Activated T-cell treated with anti-CD3 and anti-CD28 coated beads, Interleukin-2, amount 50 U/mL, for 4 hours (primary cell): Measurements from ENCODE around the gene RAD50. TPM values are rescaled to one million over a fixed set of nuclear protein-coding genes. Genes with fewer than 3 reads are reported as not detected.
"Not testable (repeated sequence)": the region's sequence is repeated elsewhere in the genome, so short reads cannot be mapped to it uniquely, and the experiment has no call there.

ENCODE experiments used
- ATAC-seq, 2 donors: fragments of 200-7000 bp; cut with Tn5 transposase; one replicate each; pipeline ENCODE4 v1.10.0; 2021
- DNase-seq: peaks from one replicate; pipeline ENCODE4 v3.0.0-alpha.2; 2020
- H3K27me3 Mint-ChIP-seq: one replicate; pipeline ENCODE4 v1.8.0; 2021; ENCODE audit warnings: low read depth, mixed read lengths
- H3K36me3 Mint-ChIP-seq: one replicate; pipeline ENCODE4 v1.8.0; 2022; ENCODE audit warnings: mixed read lengths; ENCODE audit not compliant: insufficient read depth
- H3K4me1 Mint-ChIP-seq: one replicate; pipeline ENCODE4 v1.8.0; 2021; ENCODE audit warnings: low read depth, mixed read lengths
- H3K4me3 Mint-ChIP-seq: one replicate; pipeline ENCODE4 v1.8.0; 2021; ENCODE audit warnings: mild to moderate bottlenecking, moderate library complexity, mixed read lengths
- H3K9me3 Mint-ChIP-seq: one replicate; pipeline ENCODE4 v1.8.0; 2021; ENCODE audit warnings: mixed read lengths
- total RNA-seq, 3 donors: library from RNA; stranded (reverse); gene quantifications; one replicate each; pipeline ENCODE4 v1.2.1, GENCODE V29; 2021

RAD50 gene
- total RNA-seq, 3 donors from 2014 or later, result 42.7 to 46.8 (median 43.6) TPM

- not testable (repeated sequence) for H3K27me3 Mint-ChIP-seq, H3K4me3 Mint-ChIP-seq, H3K36me3 Mint-ChIP-seq, DNase-seq, H3K9me3 Mint-ChIP-seq, ATAC-seq
- H3K4me1 Mint-ChIP-seq, result peaks cover 23% of the 10 kb centered on the region
Observed at GRCh38 chr5:132691755-132692631, 135.2 kb downstream of the RAD50 start.

DNA sequence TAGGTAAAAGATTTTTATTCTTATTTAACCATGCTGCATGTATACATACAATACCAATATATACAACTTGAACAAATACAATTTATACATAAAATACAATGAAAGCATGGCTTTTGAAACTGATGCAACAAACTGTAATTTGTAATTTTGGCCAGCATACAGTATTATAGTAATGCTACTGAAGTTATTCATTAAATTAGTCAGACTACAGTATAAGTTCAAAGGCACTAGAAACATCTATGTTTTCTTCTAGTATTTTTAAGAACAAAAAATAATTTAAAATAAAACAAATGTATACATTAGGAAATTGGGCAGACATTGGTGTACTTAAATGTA lies 135.8 kb downstream of the RAD50 start:
- peaks cover 23% of the 10 kb centered on the region for H3K4me1 Mint-ChIP-seq
- H3K9me3 Mint-ChIP-seq, result no peaks in the 10 kb centered on the region
- ATAC-seq, result no peak
- H3K4me3 Mint-ChIP-seq, result no peak overlapping the region
- peaks cover 5% of the 10 kb centered on the region for H3K36me3 Mint-ChIP-seq
- no peak for DNase-seq
- no peaks in the 10 kb centered on the region for H3K27me3 Mint-ChIP-seq

Other genes starting within 250 kb of the RAD50 start
- gene SLC22A5, start 187.3 kb upstream of the RAD50 start, total RNA-seq, result 1 to 10 TPM; 4.4 to 6.3 (median 5.7) TPM
- gene IRF1, start 66.2 kb upstream of the RAD50 start, total RNA-seq, result 100 to 1,000 TPM; 342 to 390 (median 377) TPM
- gene IL5, start 13.5 kb upstream of the RAD50 start, total RNA-seq, result 10 to 100 TPM in 2 of 3 donors, 1 to 10 TPM in 1; 3.6 to 24.1 (median 17.5) TPM
- 10 to 100 TPM; 12.5 to 56.8 (median 26.9) TPM for gene IL13, start 101.2 kb downstream of the RAD50 start, total RNA-seq
- gene IL4, start 117.0 kb downstream of the RAD50 start, total RNA-seq, result 10 to 100 TPM; 17.9 to 45.9 (median 18.5) TPM
- 10 to 100 TPM in 2 of 3 donors, 1 to 10 TPM in 1; 9.4 to 12.9 (median 10.3) TPM for gene KIF3A, start 180.6 kb downstream of the RAD50 start, total RNA-seq
- 1 to 10 TPM; 5.2 to 7.7 (median 7.4) TPM for gene CCNI2, start 190.4 kb downstream of the RAD50 start, total RNA-seq
- gene SEPTIN8, start 220.3 kb downstream of the RAD50 start, total RNA-seq, result 10 to 100 TPM; 12.8 to 18.2 (median 13.7) TPM